ENCODE results near the gene DNAI7.

Gene DNAI7

DNA sequence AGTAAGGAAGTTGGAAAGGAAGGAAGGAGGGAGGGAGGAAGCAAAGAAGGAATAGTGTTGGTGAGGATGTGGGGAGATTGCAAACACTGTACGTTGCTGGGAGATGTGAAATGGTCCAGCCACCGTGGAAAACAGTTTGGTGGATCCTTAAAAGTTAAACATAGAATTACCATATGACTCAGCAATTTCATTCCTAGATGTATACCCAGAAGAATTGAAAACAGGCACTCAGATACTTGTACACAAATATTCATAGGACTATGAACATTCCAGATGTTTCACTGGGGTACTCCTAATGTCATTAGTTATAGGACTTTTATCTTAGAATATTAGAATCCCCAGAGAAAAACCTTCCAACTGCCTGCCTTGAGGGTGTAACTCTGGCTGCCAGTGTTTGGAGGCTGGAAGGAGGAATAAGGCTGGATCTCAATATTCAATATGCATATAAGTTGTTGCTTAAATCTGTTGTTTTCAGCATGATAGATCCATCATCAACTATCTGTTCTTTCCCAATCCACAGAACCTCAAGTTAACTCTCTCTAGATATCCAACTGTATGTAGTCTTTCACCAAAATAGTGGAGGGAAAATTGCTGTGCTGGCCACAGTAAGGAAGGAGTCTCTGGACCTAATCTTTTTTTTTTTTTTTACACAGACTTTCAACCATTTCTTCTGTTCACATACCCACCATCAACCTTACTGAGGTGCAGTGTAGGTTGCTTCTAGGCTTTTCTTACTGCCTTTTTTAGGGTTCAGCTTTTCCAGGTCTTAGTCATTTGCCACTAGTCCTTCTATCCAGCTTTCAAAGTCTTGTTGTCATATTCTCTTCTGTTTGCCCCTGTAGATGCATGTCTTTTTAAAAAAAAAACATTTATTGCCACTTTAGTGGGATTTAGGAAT, 94.5 kb downstream of the DNAI7 start:
- no peak for FAIRE-seq

DNA sequence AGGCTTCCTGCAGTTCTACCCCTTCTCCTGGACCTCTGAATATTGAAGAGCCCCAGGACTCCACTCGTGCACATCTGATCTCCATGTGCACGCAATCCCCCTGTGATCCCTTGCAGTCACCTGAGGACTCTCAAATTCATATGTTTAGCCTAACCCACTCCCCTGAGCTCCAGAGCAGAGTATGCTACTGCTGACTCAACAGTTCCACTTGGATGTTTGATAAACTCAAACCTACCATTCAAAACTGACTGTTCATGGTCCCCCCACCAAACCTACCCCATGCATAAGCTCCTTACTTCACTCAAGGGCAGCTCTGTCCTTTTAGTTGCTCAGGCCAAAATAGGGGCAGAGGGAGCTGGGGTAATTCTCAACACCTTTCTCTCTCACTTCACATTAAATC, 96.0 kb downstream of the DNAI7 start:
- no peak for FAIRE-seq

DNA sequence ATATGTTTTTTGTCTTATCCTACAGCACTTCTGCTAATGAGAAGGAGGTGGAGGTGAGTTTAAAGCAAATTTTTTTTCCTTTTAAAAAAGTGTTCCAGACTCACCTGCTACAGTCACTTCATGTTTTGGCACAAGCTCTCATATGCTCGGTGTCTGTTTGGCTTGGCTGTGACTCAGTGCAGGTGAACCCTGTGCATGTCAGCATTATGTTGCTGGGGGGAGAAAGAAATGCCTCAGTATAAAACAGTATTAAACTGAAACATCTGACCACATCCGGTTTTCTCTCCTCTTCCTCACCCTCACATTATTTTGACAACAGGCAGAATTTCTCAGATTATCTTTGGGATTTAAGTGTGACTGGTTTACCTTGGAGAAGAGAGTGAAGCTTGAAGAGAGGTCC, 105.2 kb downstream of the DNAI7 start:
- FAIRE-seq, result no peak

DNA sequence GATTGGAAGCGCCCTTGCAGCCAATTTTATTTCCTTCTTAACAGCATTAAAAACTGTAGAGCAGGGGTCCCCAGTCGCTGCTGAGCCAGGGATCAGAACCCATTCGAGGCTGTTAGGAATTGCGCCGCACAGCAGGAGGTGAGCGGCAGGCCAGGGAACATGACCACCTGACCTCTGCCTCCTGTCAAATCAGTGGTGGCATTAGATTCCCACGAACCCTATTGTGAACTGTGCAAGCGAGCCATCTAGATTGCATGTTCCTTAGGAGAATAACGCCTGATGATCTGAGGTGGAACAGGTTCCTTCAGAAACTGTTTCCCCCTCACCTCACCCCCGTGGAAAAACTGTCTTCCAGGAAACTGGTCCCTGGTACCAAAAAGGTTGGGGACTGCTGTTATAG, 107.4 kb downstream of the DNAI7 start:
- FAIRE-seq, result no peak

DNA sequence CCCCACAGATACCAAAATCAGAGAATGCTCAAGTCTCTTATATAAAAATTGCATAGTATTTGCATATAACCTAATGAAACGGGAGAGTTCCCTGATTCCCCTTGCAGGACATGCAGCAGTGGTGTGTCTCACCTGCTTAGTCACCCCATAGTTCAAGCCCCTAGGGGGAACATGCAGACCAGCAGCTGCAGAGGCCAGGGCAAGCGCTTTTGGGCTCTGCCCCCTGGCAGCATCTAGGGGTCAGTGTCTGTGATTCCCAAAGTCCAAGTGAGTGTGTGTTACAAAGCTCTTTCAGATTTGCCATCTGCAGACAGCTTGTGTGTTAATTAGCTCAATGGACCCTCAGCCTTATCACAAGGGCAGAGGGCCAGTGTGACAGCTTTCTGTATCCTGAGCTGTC, 110.1 kb downstream of the DNAI7 start:
- FAIRE-seq, result no peak

DNA sequence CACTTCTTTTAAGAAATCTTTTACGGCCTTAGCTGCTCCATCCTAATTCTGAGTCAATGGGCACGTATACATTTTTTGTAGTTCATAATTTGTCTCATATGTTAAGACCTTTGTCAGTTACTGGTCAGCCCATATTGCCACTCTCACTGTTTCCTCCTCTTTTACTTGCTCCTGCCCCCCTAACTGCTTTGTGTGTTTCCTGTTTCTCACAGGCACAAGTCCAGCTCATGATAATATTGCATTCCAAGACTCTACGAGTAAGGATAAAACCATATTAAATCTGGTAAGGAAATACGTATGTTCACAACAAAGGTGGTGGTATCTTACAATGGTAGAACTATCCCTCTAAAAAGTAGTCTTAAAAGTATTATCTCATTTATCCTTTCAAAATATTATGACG, 111.7 kb downstream of the DNAI7 start:
- FAIRE-seq, result no peak

DNA sequence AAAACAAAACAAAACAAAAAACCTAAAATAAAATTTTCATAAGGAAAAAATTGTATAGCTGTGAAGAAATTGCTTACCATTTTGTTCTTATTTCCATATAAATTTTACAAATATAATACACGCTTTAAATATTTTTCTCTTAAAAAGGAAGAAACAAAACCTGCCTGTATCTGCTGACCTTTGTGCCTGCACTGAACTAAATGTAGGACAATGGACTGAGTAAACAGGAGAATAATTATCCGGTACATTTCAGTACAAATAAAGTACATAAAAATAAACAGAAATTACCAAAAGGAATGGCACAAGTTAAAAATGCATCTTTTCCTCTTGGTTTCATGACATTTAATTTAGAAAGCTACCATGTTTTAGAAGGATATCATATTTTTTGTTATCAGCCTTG, 112.3 kb downstream of the DNAI7 start:
- FAIRE-seq, result no peak

DNA sequence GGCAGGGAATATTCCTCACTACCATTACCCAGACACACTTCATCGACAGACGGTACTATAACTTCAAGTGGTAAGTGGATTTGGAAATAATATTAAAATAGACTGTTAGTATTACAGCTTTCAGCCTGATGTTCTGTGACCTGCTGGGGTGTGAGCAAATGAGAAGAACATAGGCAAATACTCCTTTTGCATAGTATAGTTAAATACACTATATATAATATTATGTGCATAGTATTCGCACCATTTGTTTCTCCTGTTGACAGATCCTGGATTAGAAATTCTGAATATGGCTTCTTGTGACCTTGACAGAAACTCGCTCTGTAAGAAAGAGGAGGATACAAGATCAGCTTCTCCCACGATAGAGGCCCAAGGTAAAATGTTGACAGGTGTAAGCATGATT, 115.6 kb downstream of the DNAI7 start:
- FAIRE-seq, result no peak

DNA sequence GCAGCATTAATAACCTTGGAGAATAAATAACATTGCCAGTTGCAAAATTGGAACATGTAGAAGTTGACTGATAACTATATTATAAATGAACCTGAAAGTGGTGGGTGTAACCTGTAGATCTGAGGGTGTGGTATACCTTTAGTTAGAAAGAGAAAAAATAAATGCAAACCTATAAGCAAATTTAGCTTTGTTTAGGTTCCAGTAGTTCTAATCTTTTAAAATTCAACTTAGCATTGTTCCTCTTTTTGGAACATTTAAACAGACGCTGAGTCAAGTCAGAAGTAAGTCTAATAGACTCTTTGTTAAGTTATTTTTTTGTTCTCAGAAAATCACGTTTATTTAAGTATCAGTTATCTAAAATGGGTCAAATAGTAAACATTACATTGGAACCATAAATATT, 120.0 kb downstream of the DNAI7 start:
- no peak for FAIRE-seq

DNA sequence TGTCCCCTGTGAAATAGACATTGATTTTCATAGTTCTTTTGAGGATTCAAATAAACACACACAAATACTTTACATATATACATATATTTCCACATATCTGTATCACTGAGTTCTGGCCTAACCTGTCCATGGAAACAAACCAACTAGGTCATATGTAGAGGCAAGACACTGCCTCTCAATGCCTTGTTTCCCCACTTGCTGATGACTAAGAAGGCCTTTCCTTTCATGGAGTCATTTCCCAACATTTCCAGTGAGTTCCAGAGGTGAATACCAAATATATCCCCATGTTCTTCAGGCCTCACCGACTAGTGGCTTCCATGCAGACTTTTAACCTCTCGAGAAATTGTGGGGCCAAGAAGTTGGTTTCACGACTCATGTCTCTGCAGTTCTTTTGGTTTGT, 120.8 kb downstream of the DNAI7 start:
- no peak for FAIRE-seq

DNA sequence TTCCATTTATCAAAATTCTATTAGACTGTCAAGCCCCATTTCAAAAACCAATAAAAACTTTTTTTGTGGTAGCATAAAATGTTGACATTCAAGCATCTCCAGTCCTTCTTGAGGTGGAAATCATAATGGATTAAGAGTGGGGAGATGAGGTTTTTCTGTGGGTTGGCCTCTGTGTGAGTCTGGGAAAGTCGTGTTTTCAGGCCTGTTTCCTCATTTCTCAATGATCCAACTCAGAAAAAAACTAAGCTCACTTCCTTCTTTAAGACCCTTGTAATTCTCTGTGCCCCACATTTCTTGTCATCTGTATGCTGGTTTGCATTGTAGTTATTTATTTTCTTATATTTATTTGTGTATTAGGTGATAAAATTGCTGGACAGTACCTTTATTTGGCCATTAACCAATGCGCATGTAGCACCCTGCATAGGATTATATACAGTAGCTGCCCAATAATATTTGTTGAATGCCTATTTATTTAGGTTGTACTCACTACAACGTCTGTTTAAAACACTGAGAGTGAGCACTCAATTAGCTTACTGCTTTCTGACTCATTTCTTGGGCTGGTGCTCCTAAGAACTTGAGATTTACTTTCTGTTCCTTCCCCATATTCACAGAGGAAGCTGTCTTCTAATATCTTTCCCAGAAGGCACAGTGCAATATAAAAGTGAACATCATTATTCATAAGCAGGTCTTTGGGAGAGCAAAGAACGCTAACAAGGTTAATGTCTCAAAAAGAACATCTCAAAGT, 121.9 kb downstream of the DNAI7 start:
- no peak for FAIRE-seq

DNA sequence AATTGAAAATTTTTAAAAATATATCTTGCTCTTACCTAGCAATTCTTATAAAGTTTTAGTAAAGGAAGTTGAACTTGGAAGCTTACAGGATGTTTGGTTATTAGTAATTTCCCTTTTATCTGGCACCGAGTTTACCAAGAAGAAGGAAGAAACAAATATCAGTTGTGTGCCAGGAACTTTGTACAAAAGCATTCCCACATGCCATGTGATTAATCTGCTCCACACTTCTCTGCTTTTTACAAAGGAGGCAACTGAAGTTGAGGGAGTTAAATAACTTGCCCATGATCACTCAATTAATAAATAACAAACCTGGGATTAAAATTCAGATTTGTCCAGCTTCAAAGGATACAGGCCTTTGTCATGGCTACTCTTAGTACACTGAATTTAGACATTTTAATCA, 123.6 kb downstream of the DNAI7 start:
- no peak for FAIRE-seq

DNA sequence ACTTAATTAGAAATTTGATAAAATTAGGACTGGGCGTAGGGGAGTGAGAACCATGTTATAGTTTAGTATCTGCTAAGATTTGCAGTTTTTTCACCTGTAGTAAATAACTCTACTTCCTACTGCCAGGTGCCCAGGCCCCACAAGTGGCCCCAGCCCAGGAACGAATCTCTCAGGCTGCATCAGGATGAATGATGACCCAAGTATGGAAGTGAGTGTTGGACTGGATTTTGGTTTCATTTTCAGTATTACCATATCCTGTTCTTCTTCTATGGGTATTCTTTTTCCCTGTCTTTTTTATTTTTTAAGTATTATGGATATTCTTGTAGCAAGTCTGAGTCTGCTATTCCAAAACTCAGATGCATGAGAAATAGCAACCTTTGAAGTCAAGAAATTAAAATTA, 125.7 kb downstream of the DNAI7 start:
- no peak for FAIRE-seq

DNA sequence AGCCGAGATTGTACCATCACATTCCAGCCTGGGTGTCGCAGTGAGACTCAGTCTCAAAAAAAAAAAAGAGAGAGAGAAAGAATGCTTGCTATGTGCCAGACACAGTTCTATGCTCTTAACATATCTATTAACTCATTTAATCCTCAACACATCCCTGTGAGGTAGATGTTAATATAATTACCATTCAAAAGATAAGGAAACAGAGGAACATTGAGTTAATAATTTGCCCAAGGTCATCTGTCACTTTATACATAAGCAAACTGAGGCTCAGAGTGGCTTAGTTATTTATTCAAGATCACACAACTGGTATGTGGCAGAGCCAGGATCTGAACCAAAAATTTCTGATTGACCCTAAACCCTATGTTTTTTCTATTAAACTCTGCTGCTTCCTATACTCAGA, 129.9 kb downstream of the DNAI7 start:
- no peak for FAIRE-seq

DNA sequence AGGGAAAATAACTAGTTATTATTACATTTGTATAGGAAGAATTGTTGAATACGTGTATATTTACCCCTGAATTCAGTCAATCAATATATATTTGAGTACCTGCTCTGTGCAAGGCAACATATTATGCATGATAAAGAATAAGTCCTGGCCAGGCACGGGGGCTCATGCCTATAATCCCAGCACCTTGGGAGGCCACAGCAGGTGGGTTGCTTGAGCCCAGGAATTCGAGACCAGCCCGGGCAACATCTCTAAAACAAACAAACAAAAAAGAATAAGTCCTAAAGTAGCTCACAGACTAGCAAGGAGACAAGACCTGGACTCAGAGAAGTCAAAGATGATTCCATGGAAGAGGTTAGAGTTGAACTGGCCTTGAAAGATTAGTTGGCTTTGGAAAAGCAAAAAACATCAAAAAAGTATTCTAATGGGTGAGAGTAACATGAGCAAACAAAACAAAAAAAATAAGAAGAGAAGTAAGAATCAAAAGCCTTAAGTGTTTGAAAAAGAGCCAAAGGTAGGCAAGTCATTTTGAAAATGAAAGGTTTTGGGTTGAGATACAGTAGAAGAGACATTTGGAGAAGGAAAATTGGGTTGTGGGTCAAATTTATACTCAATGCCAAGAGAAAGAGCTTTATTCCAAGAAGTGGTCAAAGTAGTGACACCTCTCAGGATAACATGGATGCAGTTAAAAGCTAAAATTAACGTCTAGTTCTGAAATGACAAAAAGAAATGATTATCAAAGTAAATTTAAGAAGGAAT, 130.9 kb downstream of the DNAI7 start:
- FAIRE-seq, result no peak

DNA sequence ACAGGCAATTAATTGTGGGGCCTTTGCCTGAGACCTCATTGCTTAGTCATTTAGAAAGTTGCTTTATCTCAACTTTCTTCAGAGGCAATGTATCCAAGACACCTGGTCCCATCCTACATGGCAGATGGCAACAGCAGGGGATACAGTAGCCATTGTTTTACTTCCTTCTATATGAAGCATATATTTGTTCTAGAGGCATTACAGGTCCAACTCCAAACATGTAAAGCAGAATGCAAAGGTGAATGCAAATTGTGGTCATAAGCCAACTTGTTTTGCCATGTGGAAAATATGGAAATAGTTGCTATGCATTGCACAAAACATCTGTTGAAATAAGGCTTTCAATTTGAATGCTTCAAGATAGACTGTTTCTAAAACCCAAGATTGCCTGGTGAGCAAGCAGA, 136.3 kb downstream of the DNAI7 start:
- no peak for FAIRE-seq

Measured in A204.1 (cell line).